WTC11 (cell line): ENCODE data around the gene YIPF5.

ENCODE experiments used
- CREB1 ChIP-seq: sonication (generic); formaldehyde crosslinking; IDR thresholded peaks from 2 replicates; pipeline ENCODE4 v1.8.0; 2023; ENCODE audit warnings: mild to moderate bottlenecking, missing genetic modification reagents
- STAT6 ChIP-seq: sonication (generic); formaldehyde crosslinking; conservative IDR thresholded peaks from 2 replicates; pipeline ENCODE4 v1.8.1; 2023; ENCODE audit warnings: mild to moderate bottlenecking, low read depth, missing genetic modification reagents, moderate library complexity
- ZBTB21 ChIP-seq: sonication (generic); formaldehyde crosslinking; IDR thresholded peaks from 2 replicates; pipeline ENCODE4 v1.8.1; 2023; ENCODE audit warnings: mild to moderate bottlenecking, missing genetic modification reagents, borderline replicate concordance
- ZNF263 ChIP-seq: sonication (generic); formaldehyde crosslinking; IDR thresholded peaks from 2 replicates; pipeline ENCODE4 v1.8.1; 2022; ENCODE audit warnings: low read depth, mild to moderate bottlenecking, moderate library complexity, missing genetic modification reagents
- ZNF281 ChIP-seq: sonication (generic); formaldehyde crosslinking; IDR thresholded peaks from 2 replicates; pipeline ENCODE4 v1.8.0; 2023; ENCODE audit warnings: mild to moderate bottlenecking, missing genetic modification reagents
- TF ChIP-seq, protein P1 (sequence below): fragments of 200-600 bp; IDR thresholded peaks from 2 replicates; pipeline ENCODE4 v1.8.0; 2022; ENCODE audit warnings: antibody characterized with exemption
- TF ChIP-seq, protein P2 (sequence below): sonication (generic); formaldehyde crosslinking; IDR thresholded peaks from 2 replicates; pipeline ENCODE4 v1.8.1; 2022; ENCODE audit warnings: low read depth, mild to moderate bottlenecking, moderate library complexity, missing genetic modification reagents, borderline replicate concordance
- TF ChIP-seq, protein P3 (sequence below): sonication (generic); formaldehyde crosslinking; IDR thresholded peaks from 2 replicates; pipeline ENCODE4 v1.8.0; 2023; ENCODE audit warnings: missing genetic modification reagents

DNA sequence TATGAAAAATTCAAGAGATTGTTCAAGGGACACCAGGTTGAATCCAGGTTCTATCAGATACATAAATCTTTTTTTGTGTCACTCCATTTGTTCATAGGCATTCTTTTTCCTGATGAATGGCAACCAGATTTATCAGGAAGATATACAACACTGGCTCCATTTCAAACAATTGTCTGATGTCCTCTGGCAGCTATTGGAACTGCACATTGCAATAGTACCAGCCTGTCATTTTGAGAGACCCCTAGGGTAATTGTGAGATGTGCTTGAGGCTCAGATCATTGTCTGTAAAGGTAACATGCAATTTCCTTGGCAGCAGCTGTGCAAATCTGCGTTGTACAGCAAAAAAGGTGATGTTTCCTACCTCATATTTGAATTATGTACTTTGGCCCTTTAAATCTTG lies 26.2 kb upstream of the YIPF5 start:
- TF ChIP-seq, protein P1, sequence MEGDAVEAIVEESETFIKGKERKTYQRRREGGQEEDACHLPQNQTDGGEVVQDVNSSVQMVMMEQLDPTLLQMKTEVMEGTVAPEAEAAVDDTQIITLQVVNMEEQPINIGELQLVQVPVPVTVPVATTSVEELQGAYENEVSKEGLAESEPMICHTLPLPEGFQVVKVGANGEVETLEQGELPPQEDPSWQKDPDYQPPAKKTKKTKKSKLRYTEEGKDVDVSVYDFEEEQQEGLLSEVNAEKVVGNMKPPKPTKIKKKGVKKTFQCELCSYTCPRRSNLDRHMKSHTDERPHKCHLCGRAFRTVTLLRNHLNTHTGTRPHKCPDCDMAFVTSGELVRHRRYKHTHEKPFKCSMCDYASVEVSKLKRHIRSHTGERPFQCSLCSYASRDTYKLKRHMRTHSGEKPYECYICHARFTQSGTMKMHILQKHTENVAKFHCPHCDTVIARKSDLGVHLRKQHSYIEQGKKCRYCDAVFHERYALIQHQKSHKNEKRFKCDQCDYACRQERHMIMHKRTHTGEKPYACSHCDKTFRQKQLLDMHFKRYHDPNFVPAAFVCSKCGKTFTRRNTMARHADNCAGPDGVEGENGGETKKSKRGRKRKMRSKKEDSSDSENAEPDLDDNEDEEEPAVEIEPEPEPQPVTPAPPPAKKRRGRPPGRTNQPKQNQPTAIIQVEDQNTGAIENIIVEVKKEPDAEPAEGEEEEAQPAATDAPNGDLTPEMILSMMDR: no peak
- TF ChIP-seq STAT6 (no peak), ZNF263 (no peak), ZBTB21 (CRISPR knock-in tag) (no peak), CREB1 (no peak), ZNF281 (no peak)
- TF ChIP-seq, protein P2, sequence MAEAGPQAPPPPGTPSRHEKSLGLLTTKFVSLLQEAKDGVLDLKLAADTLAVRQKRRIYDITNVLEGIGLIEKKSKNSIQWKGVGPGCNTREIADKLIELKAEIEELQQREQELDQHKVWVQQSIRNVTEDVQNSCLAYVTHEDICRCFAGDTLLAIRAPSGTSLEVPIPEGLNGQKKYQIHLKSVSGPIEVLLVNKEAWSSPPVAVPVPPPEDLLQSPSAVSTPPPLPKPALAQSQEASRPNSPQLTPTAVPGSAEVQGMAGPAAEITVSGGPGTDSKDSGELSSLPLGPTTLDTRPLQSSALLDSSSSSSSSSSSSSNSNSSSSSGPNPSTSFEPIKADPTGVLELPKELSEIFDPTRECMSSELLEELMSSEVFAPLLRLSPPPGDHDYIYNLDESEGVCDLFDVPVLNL (CRISPR knock-in tag): no peak
- TF ChIP-seq, protein P3, sequence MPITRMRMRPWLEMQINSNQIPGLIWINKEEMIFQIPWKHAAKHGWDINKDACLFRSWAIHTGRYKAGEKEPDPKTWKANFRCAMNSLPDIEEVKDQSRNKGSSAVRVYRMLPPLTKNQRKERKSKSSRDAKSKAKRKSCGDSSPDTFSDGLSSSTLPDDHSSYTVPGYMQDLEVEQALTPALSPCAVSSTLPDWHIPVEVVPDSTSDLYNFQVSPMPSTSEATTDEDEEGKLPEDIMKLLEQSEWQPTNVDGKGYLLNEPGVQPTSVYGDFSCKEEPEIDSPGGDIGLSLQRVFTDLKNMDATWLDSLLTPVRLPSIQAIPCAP (CRISPR knock-in tag): no peak
